Mesenchymal stem cell (in vitro differentiated cells and primary cell): ENCODE measurements around the gene PRR35.

Experiments
- DNase-seq: peaks from one replicate; pipeline ENCODE4 v3.0.0-alpha.2; 2013
- H2AFZ ChIP-seq: one replicate; pipeline ENCODE4 v1.6.1; 2013; ENCODE audit warnings: low read depth, mild to moderate bottlenecking, control low read depth, inconsistent platforms, low read length, moderate library complexity
- H2AK5ac ChIP-seq: 2 replicates; pipeline ENCODE4 v1.6.1; 2013; ENCODE audit warnings: low read length, moderate library complexity, mild to moderate bottlenecking, inconsistent platforms; ENCODE audit not compliant: severe bottlenecking
- H2BK120ac ChIP-seq: one replicate; pipeline ENCODE4 v1.6.1; 2013; ENCODE audit warnings: low read depth, mild to moderate bottlenecking, inconsistent platforms, low read length, moderate library complexity
- H2BK12ac ChIP-seq, 2 experiments: one replicate each; pipeline ENCODE4 v1.6.1; 2013; ENCODE audit warnings: inconsistent platforms in 2 of 2, low read length in 2 of 2, mild to moderate bottlenecking in 2 of 2, moderate library complexity in 2 of 2, control low read depth in 1 of 2
- H2BK15ac ChIP-seq: one replicate; pipeline ENCODE4 v1.6.1; 2013; ENCODE audit warnings: mild to moderate bottlenecking, low read depth, inconsistent platforms; ENCODE audit not compliant: poor library complexity, severe bottlenecking
- H2BK5ac ChIP-seq: 2 replicates; pipeline ENCODE4 v1.6.1; 2013; ENCODE audit warnings: low read depth, mild to moderate bottlenecking, low read length, control low read depth, inconsistent platforms; ENCODE audit not compliant: poor library complexity, severe bottlenecking
- H3K14ac ChIP-seq, 2 experiments: one replicate each; pipeline ENCODE4 v1.6.1; 2013; ENCODE audit warnings: inconsistent platforms in 2 of 2, low read length in 2 of 2, control low read depth in 1 of 2, mild to moderate bottlenecking in 1 of 2, moderate library complexity in 1 of 2
- H3K18ac ChIP-seq, 2 experiments: one replicate each; pipeline ENCODE4 v1.6.1; 2013; ENCODE audit warnings: inconsistent platforms in 2 of 2, low read length in 2 of 2, control low read depth in 1 of 2, low read depth in 1 of 2, mild to moderate bottlenecking in 1 of 2
- H3K23ac ChIP-seq, 2 experiments: one replicate each; pipeline ENCODE4 v1.6.1; 2013; ENCODE audit warnings: inconsistent platforms in 2 of 2, low read length in 2 of 2, mild to moderate bottlenecking in 2 of 2, moderate library complexity in 2 of 2, control low read depth in 1 of 2
- H3K27ac ChIP-seq: 2 replicates; pipeline ENCODE4 v1.5.1; 2013; ENCODE audit warnings: mild to moderate bottlenecking, moderate library complexity, low read length, control low read depth, inconsistent platforms; ENCODE audit not compliant: poor library complexity, severe bottlenecking
- H3K27me3 ChIP-seq, 2 experiments: 2 replicates each; pipeline versions ENCODE4 v1.6.1 to v1.7.0; 2013; ENCODE audit warnings: low read length in 2 of 2, mild to moderate bottlenecking in 2 of 2, moderate library complexity in 2 of 2, control low read depth in 1 of 2, inconsistent platforms in 1 of 2; ENCODE audit not compliant: control insufficient read depth in 1 of 2, insufficient read depth in 1 of 2
- H3K36me3 ChIP-seq, 2 experiments: 2 replicates each; pipeline versions ENCODE4 v1.6.1 to v1.7.0; 2013; ENCODE audit warnings: low read length in 2 of 2, control low read depth in 1 of 2, inconsistent platforms in 1 of 2, low read depth in 1 of 2, mild to moderate bottlenecking in 1 of 2; ENCODE audit not compliant: insufficient read depth in 2 of 2, control insufficient read depth in 1 of 2
- H3K4ac ChIP-seq, 2 experiments: one replicate each; pipeline ENCODE4 v1.6.1; 2013; ENCODE audit warnings: inconsistent platforms in 2 of 2, low read length in 2 of 2, mild to moderate bottlenecking in 2 of 2, moderate library complexity in 2 of 2, control low read depth in 1 of 2, low read depth in 1 of 2
- H3K4me1 ChIP-seq: 2 replicates; pipeline ENCODE4 v1.6.1; 2013; ENCODE audit warnings: low read depth, low read length, control low read depth; ENCODE audit not compliant: control insufficient read depth, insufficient read depth
- H3K4me2 ChIP-seq: 2 replicates; pipeline ENCODE4 v1.6.1; 2013; ENCODE audit warnings: low read length, mild to moderate bottlenecking, inconsistent platforms; ENCODE audit not compliant: poor library complexity, severe bottlenecking
- H3K4me3 ChIP-seq, 2 experiments: 2 replicates each; pipeline versions ENCODE4 v1.5.1 to v1.7.0; 2013; ENCODE audit warnings: low read length in 2 of 2, mild to moderate bottlenecking in 2 of 2, control low read depth in 1 of 2, low read depth in 1 of 2; ENCODE audit not compliant: insufficient read depth in 1 of 2
- H3K79me1 ChIP-seq: replicated peaks from 2 replicates; pipeline ENCODE4 v1.6.1; 2013; ENCODE audit warnings: mild to moderate bottlenecking, control low read depth, low read length, inconsistent platforms; ENCODE audit not compliant: poor library complexity, severe bottlenecking
- H3K9ac ChIP-seq: 2 replicates; pipeline ENCODE4 v1.7.0; 2013; ENCODE audit warnings: mild to moderate bottlenecking, low read length, moderate library complexity
- H3K9me3 ChIP-seq: 2 replicates; pipeline ENCODE4 v1.7.0; 2013; ENCODE audit warnings: mild to moderate bottlenecking, low read length; ENCODE audit not compliant: control insufficient read depth
- H4K8ac ChIP-seq: one replicate; pipeline ENCODE4 v1.6.1; 2013; ENCODE audit warnings: inconsistent platforms, mild to moderate bottlenecking, low read length, moderate library complexity
- H4K91ac ChIP-seq: one replicate; pipeline ENCODE4 v1.6.1; 2013; ENCODE audit warnings: mild to moderate bottlenecking, low read length, inconsistent platforms
- WGBS: methylation state at CpG from one replicate; pipeline ENCODE4 v1.1.7; 2013; ENCODE audit warnings: mixed read lengths; 5-methylcytosine and 5-hydroxymethylcytosine counted together

PRR35 gene

GRCh38 chr16:598823-599739 lies 38.9 kb downstream of the PRR35 start:
- Histone ChIP-seq H3K9ac (no peak overlapping the region), H2AFZ (no peak overlapping the region), H3K27ac (no peak overlapping the region), H2BK15ac (no peak overlapping the region), H2BK12ac (no peak overlapping the region), H3K4me1 (peaks cover 6% of the 10 kb centered on the region), H3K14ac (no peak overlapping the region), H3K4ac (no peak overlapping the region), H4K8ac (no peak overlapping the region), H3K4me3 (no peak overlapping the region), H3K79me1 (peaks cover 39% of the 10 kb centered on the region), H3K23ac (no peak overlapping the region), H3K4me2 (no peak overlapping the region), H2AK5ac (no peak overlapping the region), H2BK5ac (no peak overlapping the region), H4K91ac (no peak overlapping the region), H3K27me3 (no peaks in the 10 kb centered on the region), H3K36me3 (peaks cover 11 to 28% of the 10 kb centered on the region in 2 experiments), H3K9me3 (no peaks in the 10 kb centered on the region), H3K18ac (no peak overlapping the region), H2BK120ac (no peak overlapping the region)
- WGBS = 96% methylated on average over 37 of the region's 43 CpGs
- no peak for DNase-seq

GRCh38 chr16:600781-601180 lies 40.6 kb downstream of the PRR35 start:
- Histone ChIP-seq H3K27ac (no peak overlapping the region), H2BK12ac (no peak overlapping the region), H3K4me2 (no peak overlapping the region), H2AK5ac (no peak overlapping the region), H3K4me3 (no peak overlapping the region), H2BK120ac (no peak overlapping the region), H3K18ac (no peak overlapping the region), H2BK5ac (no peak overlapping the region), H2BK15ac (no peak overlapping the region), H3K79me1 (peaks cover 39% of the 10 kb centered on the region), H4K91ac (no peak overlapping the region), H3K27me3 (no peaks in the 10 kb centered on the region), H3K36me3 (peaks cover 11 to 34% of the 10 kb centered on the region in 2 experiments), H3K4ac (no peak overlapping the region), H3K4me1 (peaks cover 5% of the 10 kb centered on the region), H3K9me3 (peaks cover 4% of the 10 kb centered on the region), H4K8ac (no peak overlapping the region), H3K9ac (no peak overlapping the region), H2AFZ (no peak overlapping the region), H3K14ac (no peak overlapping the region), H3K23ac (no peak overlapping the region)
- 62% methylated on average over 7 of the region's 7 CpGs for WGBS
- no peak for DNase-seq

- Histone ChIP-seq H2BK12ac (no peak overlapping the region), H2BK120ac (no peak overlapping the region), H3K4me2 (no peak overlapping the region), H3K27me3 (no peaks in the 10 kb centered on the region), H2BK15ac (no peak overlapping the region), H2AK5ac (no peak overlapping the region), H3K27ac (no peak overlapping the region), H2BK5ac (no peak overlapping the region), H3K4me3 (no peak overlapping the region), H3K4ac (no peak overlapping the region), H3K18ac (no peak overlapping the region), H4K91ac (no peak overlapping the region), H3K4me1 (peaks cover 6% of the 10 kb centered on the region), H3K9ac (no peak overlapping the region), H4K8ac (no peak overlapping the region), H3K9me3 (peaks cover 4% of the 10 kb centered on the region), H2AFZ (no peak overlapping the region), H3K36me3 (peaks cover 10 to 22% of the 10 kb centered on the region in 2 experiments), H3K23ac (no peak overlapping the region), H3K14ac (no peak overlapping the region), H3K79me1 (peaks cover 34% of the 10 kb centered on the region)
- DNase-seq = no peak
- 96% methylated on average over 4 of the region's 5 CpGs for WGBS
Observed at GRCh38 chr16:603933-604332, 43.7 kb downstream of the PRR35 start.

GRCh38 chr16:606656-607307 lies 46.6 kb downstream of the PRR35 start:
- Histone ChIP-seq H2BK5ac (no peak overlapping the region), H3K27ac (no peak overlapping the region), H2BK15ac (no peak overlapping the region), H3K4ac (no peak overlapping the region), H2BK12ac (no peak overlapping the region), H2AK5ac (no peak overlapping the region), H3K18ac (no peak overlapping the region), H3K36me3 (peaks cover 0 to 15% of the 10 kb centered on the region in 2 experiments), H4K8ac (no peak overlapping the region), H2BK120ac (no peak overlapping the region), H3K4me1 (peaks cover 8% of the 10 kb centered on the region), H4K91ac (no peak overlapping the region), H3K23ac (no peak overlapping the region), H2AFZ (no peak overlapping the region), H3K9me3 (peaks cover 4% of the 10 kb centered on the region), H3K14ac (no peak overlapping the region), H3K27me3 (no peaks in the 10 kb centered on the region), H3K79me1 (peaks cover 45% of the 10 kb centered on the region), H3K4me3 (no peak overlapping the region), H3K4me2 (no peak overlapping the region), H3K9ac (no peak overlapping the region)
- DNase-seq = no peak
- 98% methylated on average over 18 of the region's 22 CpGs for WGBS
